Measurements from ENCODE around the gene KANSL1L.

The KANSL1L gene

DNA sequence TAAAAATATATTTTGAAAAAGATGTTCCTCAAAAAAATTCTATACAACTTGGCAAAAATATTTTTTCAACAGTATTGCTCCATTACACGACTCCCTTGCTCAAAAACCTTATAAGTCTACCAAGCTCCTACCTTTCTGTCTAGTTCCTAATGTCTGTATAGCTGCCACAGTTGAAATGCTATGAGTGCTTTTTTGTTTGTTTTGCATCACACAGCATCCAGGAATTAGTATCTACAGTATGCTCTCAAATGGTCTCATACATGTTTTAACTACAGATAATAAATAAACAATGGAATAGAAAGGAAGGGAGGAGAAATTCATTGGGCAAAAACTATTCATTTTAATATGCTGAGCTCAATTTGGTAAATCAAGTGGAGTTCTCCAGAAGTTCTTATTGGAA is 36.7 kb upstream of the KANSL1L start:
- Histone ChIP-seq H3K27ac (replicated peaks) (no peak overlapping the region), H3K27me3 (ENCODE audit: insufficient read depth, poor library complexity, severe bottlenecking) (peaks cover 13% of the 10 kb centered on the region), H3K4me3 (replicated peaks; ENCODE audit: insufficient read depth, low read length) (no peak overlapping the region)
- no peak for DNase-seq (ENCODE audit: low read depth in 1 of 2, low spot score in 1 of 2)
- TF ChIP-seq, protein P1, sequence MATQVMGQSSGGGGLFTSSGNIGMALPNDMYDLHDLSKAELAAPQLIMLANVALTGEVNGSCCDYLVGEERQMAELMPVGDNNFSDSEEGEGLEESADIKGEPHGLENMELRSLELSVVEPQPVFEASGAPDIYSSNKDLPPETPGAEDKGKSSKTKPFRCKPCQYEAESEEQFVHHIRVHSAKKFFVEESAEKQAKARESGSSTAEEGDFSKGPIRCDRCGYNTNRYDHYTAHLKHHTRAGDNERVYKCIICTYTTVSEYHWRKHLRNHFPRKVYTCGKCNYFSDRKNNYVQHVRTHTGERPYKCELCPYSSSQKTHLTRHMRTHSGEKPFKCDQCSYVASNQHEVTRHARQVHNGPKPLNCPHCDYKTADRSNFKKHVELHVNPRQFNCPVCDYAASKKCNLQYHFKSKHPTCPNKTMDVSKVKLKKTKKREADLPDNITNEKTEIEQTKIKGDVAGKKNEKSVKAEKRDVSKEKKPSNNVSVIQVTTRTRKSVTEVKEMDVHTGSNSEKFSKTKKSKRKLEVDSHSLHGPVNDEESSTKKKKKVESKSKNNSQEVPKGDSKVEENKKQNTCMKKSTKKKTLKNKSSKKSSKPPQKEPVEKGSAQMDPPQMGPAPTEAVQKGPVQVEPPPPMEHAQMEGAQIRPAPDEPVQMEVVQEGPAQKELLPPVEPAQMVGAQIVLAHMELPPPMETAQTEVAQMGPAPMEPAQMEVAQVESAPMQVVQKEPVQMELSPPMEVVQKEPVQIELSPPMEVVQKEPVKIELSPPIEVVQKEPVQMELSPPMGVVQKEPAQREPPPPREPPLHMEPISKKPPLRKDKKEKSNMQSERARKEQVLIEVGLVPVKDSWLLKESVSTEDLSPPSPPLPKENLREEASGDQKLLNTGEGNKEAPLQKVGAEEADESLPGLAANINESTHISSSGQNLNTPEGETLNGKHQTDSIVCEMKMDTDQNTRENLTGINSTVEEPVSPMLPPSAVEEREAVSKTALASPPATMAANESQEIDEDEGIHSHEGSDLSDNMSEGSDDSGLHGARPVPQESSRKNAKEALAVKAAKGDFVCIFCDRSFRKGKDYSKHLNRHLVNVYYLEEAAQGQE (IDR thresholded peaks at IDR 0.05; ENCODE audit: insufficient replicate concordance, low read depth), result no peak
- no peak for TF ChIP-seq GABPA (IDR thresholded peaks at IDR 0.05; ENCODE audit: low read depth)
- no peak for TF ChIP-seq POLR2AphosphoS5 (IDR thresholded peaks at IDR 0.05; ENCODE audit: low read depth)
- TF ChIP-seq, protein P2, sequence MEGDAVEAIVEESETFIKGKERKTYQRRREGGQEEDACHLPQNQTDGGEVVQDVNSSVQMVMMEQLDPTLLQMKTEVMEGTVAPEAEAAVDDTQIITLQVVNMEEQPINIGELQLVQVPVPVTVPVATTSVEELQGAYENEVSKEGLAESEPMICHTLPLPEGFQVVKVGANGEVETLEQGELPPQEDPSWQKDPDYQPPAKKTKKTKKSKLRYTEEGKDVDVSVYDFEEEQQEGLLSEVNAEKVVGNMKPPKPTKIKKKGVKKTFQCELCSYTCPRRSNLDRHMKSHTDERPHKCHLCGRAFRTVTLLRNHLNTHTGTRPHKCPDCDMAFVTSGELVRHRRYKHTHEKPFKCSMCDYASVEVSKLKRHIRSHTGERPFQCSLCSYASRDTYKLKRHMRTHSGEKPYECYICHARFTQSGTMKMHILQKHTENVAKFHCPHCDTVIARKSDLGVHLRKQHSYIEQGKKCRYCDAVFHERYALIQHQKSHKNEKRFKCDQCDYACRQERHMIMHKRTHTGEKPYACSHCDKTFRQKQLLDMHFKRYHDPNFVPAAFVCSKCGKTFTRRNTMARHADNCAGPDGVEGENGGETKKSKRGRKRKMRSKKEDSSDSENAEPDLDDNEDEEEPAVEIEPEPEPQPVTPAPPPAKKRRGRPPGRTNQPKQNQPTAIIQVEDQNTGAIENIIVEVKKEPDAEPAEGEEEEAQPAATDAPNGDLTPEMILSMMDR (IDR thresholded peaks at IDR 0.05; ENCODE audit: insufficient read depth, low read length), result no peak
- no peak for TF ChIP-seq SPI1 (IDR thresholded peaks at IDR 0.05; ENCODE audit: borderline replicate concordance, low read depth)

DNA sequence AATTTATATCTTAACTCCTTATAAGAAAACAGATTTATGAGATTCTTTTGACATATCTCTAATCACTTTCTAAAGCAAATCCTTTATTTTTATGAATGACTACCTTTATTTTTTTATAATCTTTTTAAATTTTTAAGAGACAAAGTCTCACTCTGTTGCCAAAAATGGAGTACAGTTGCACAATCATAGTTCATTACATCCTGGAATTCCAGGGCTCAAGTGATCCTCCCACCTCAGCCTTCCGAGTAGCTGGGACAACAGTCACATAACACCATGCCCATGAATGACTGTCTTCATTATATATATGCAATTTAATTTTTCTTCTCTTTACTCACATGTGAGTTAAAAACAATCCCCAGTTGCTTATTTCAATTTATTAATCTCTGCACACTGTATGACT is 32.3 kb upstream of the KANSL1L start:
- H3K27ac ChIP-seq (replicated peaks), result no peak overlapping the region
- no peak overlapping the region for H3K4me3 ChIP-seq (replicated peaks; ENCODE audit: insufficient read depth, low read length)
- TF ChIP-seq GABPA (IDR thresholded peaks at IDR 0.05; ENCODE audit: low read depth) (no peak), SPI1 (IDR thresholded peaks at IDR 0.05; ENCODE audit: borderline replicate concordance, low read depth) (no peak), POLR2AphosphoS5 (IDR thresholded peaks at IDR 0.05; ENCODE audit: low read depth) (no peak)
- TF ChIP-seq, protein P1 (IDR thresholded peaks at IDR 0.05; ENCODE audit: insufficient replicate concordance, low read depth), result no peak
- TF ChIP-seq, protein P2 (IDR thresholded peaks at IDR 0.05; ENCODE audit: insufficient read depth, low read length), result no peak
- peaks cover 13% of the 10 kb centered on the region for H3K27me3 ChIP-seq (ENCODE audit: insufficient read depth, poor library complexity, severe bottlenecking)
- no peak for DNase-seq (ENCODE audit: low read depth in 1 of 2, low spot score in 1 of 2)

DNA sequence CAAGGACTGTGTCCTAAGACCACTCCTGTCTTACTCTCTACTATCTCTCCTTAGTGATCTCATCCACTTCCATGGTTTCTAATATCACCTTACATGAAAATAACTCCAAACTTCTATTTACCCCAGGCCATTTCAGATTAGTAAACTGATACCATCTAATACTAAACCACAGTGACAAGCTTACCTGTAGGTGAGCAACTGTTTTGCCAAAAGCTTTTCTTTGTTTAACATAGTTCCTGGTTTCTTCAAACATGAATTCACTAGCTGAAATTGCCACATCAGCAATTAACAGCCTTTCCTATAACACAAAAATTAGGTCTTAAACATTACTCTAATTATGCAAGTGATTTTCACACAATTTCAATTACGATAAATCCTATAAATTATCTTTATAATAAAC is 31.9 kb upstream of the KANSL1L start:
- TF ChIP-seq, protein P1 (IDR thresholded peaks at IDR 0.05; ENCODE audit: insufficient replicate concordance, low read depth), result no peak
- TF ChIP-seq POLR2AphosphoS5 (IDR thresholded peaks at IDR 0.05; ENCODE audit: low read depth) (no peak), SPI1 (IDR thresholded peaks at IDR 0.05; ENCODE audit: borderline replicate concordance, low read depth) (no peak), GABPA (IDR thresholded peaks at IDR 0.05; ENCODE audit: low read depth) (no peak)
- TF ChIP-seq, protein P2 (IDR thresholded peaks at IDR 0.05; ENCODE audit: insufficient read depth, low read length), result no peak
- DNase-seq (ENCODE audit: low read depth in 1 of 2, low spot score in 1 of 2), result no peak
- peaks cover 10% of the 10 kb centered on the region for H3K27me3 ChIP-seq (ENCODE audit: insufficient read depth, poor library complexity, severe bottlenecking)
- no peak overlapping the region for H3K4me3 ChIP-seq (replicated peaks; ENCODE audit: insufficient read depth, low read length)
- H3K27ac ChIP-seq (replicated peaks), result no peak overlapping the region
